Osteocyte (in vitro differentiated cells): ENCODE data around the gene TNFSF8. TPM values are rescaled to one million over a fixed set of nuclear protein-coding genes. Genes with fewer than 3 reads are reported as not detected.

Experiments used
- DNase-seq: peaks from one replicate; pipeline ENCODE4 v3.0.0; 2021; ENCODE audit warnings: mixed read lengths; ENCODE audit not compliant: unreplicated experiment; ENCODE audit errors: extremely low spot score
- H3K27ac Mint-ChIP-seq: one replicate; pipeline ENCODE4 v1.8.0; 2021; ENCODE audit warnings: mild to moderate bottlenecking, mixed read lengths; ENCODE audit not compliant: unreplicated experiment
- H3K27me3 Mint-ChIP-seq: one replicate; pipeline ENCODE4 v1.8.0; 2021; ENCODE audit warnings: mixed read lengths; ENCODE audit not compliant: unreplicated experiment
- H3K36me3 Mint-ChIP-seq: one replicate; pipeline ENCODE4 v1.8.0; 2021; ENCODE audit warnings: mixed read lengths; ENCODE audit not compliant: unreplicated experiment
- H3K4me1 Mint-ChIP-seq: one replicate; pipeline ENCODE4 v1.8.0; 2021; ENCODE audit warnings: mixed read lengths; ENCODE audit not compliant: unreplicated experiment
- H3K4me3 Mint-ChIP-seq: one replicate; pipeline ENCODE4 v1.8.0; 2021; ENCODE audit warnings: mild to moderate bottlenecking, moderate library complexity, mixed read lengths; ENCODE audit not compliant: unreplicated experiment
- H3K9me3 Mint-ChIP-seq: one replicate; pipeline ENCODE4 v1.8.0; 2021; ENCODE audit warnings: mixed read lengths; ENCODE audit not compliant: unreplicated experiment
- total RNA-seq: library from RNA; stranded (reverse); gene quantifications from 2 replicates; pipeline ENCODE4 v1.2.1, GENCODE V29; 2021
- TF ChIP-seq, protein P1 (sequence below): fragments of 200-600 bp; sonication (generic); IDR thresholded peaks from 2 replicates; pipeline ENCODE4 v1.5.0; 2021; ENCODE audit warnings: antibody characterized with exemption, mild to moderate bottlenecking, moderate library complexity

Gene TNFSF8
- total RNA-seq, 1 donor from 2014 or later = not detected

- peaks cover 71% of the 10 kb centered on the region for H3K4me1 Mint-ChIP-seq
- no peaks in the 10 kb centered on the region for H3K9me3 Mint-ChIP-seq
- H3K4me3 Mint-ChIP-seq = no peak overlapping the region
- H3K36me3 Mint-ChIP-seq = no peaks in the 10 kb centered on the region
- H3K27ac Mint-ChIP-seq = peak overlapping the region; percentile 25
- TF ChIP-seq, protein P1, sequence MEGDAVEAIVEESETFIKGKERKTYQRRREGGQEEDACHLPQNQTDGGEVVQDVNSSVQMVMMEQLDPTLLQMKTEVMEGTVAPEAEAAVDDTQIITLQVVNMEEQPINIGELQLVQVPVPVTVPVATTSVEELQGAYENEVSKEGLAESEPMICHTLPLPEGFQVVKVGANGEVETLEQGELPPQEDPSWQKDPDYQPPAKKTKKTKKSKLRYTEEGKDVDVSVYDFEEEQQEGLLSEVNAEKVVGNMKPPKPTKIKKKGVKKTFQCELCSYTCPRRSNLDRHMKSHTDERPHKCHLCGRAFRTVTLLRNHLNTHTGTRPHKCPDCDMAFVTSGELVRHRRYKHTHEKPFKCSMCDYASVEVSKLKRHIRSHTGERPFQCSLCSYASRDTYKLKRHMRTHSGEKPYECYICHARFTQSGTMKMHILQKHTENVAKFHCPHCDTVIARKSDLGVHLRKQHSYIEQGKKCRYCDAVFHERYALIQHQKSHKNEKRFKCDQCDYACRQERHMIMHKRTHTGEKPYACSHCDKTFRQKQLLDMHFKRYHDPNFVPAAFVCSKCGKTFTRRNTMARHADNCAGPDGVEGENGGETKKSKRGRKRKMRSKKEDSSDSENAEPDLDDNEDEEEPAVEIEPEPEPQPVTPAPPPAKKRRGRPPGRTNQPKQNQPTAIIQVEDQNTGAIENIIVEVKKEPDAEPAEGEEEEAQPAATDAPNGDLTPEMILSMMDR = no peak
- H3K27me3 Mint-ChIP-seq = no peaks in the 10 kb centered on the region
- DNase-seq = no peak
Measured at GRCh38 chr9:114853071-114853855, 77.1 kb downstream of the TNFSF8 start.

GRCh38 chr9:114852050-114852594 lies 78.3 kb downstream of the TNFSF8 start:
- Mint-ChIP-seq H3K4me1 (peaks cover 70% of the 10 kb centered on the region), H3K27me3 (no peaks in the 10 kb centered on the region), H3K36me3 (no peaks in the 10 kb centered on the region), H3K9me3 (no peaks in the 10 kb centered on the region), H3K27ac (peak overlapping the region; percentile 91), H3K4me3 (no peak overlapping the region)
- TF ChIP-seq, protein P1 = no peak
- no peak for DNase-seq

DNA sequence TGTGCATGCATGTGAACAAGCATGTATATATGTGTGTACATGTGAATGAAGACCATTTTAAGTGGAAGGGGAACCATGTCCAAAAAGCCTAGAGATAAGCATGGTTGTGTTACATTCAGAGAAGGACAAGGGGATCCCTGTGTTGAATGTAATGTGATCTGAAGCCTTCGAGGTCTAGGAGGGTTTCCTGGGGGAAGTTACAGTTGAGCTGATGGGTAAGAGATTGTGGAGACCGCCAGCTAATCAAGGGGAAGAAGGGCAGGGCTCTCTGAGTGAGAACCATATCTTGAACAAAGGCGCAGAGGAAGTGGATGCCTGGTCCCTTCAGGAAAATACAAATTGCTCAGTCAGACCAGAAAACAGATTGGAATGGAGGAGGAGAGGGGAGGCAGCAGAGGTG lies 79.1 kb downstream of the TNFSF8 start:
- H3K9me3 Mint-ChIP-seq = no peaks in the 10 kb centered on the region
- DNase-seq = no peak
- H3K27ac Mint-ChIP-seq = peak overlapping the region; percentile 91
- no peaks in the 10 kb centered on the region for H3K27me3 Mint-ChIP-seq
- H3K4me3 Mint-ChIP-seq = no peak overlapping the region
- peaks cover 62% of the 10 kb centered on the region for H3K4me1 Mint-ChIP-seq
- no peaks in the 10 kb centered on the region for H3K36me3 Mint-ChIP-seq
- TF ChIP-seq, protein P1 = no peak

Other genes with a start within 250 kb of the TNFSF8 start
- gene TEX48, start 248.4 kb downstream of the TNFSF8 start, total RNA-seq = not detected in 2 replicates
- gene TNFSF15, start 124.6 kb downstream of the TNFSF8 start, total RNA-seq = 0.56 and 0.73 TPM in 2 replicates
- 75.1 and 81.8 TPM in 2 replicates for gene TNC, start 187.6 kb upstream of the TNFSF8 start, total RNA-seq